ENCODE measurements around the gene OSCP1.

Gene OSCP1

DNA sequence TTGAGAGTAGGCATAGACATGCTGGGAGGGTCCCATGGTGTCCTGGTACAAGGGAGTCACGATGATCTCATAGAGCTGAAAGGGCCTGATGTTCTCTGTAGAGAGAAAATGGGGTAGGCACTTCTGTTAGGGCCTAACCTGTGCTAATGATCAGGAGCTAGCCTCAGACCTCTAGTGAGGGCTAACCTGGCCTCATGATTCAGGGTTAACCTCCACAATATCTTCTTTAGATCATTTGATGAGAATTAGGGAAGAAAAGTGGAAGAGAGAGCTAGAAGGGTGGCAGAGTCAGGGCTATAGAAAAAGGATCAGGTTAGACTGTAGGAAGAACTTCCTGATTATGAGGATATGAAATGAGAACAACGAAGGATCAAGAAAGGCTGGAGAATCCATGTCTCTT lies 18.9 kb upstream of the OSCP1 start:
- H3K27ac ChIP-seq (replicated peaks), result no peak overlapping the region
- DNase-seq (ENCODE audit: low read depth in 1 of 2, low spot score in 1 of 2), result no peak
- H3K27me3 ChIP-seq (ENCODE audit: insufficient read depth, poor library complexity, severe bottlenecking), result no peaks in the 10 kb centered on the region
- no peak overlapping the region for H3K4me3 ChIP-seq (replicated peaks; ENCODE audit: insufficient read depth, low read length)
- TF ChIP-seq GABPA (IDR thresholded peaks at IDR 0.05; ENCODE audit: low read depth) (no peak), POLR2AphosphoS5 (IDR thresholded peaks at IDR 0.05; ENCODE audit: low read depth) (no peak), SPI1 (IDR thresholded peaks at IDR 0.05; ENCODE audit: borderline replicate concordance, low read depth) (no peak)
- TF ChIP-seq, protein P1, sequence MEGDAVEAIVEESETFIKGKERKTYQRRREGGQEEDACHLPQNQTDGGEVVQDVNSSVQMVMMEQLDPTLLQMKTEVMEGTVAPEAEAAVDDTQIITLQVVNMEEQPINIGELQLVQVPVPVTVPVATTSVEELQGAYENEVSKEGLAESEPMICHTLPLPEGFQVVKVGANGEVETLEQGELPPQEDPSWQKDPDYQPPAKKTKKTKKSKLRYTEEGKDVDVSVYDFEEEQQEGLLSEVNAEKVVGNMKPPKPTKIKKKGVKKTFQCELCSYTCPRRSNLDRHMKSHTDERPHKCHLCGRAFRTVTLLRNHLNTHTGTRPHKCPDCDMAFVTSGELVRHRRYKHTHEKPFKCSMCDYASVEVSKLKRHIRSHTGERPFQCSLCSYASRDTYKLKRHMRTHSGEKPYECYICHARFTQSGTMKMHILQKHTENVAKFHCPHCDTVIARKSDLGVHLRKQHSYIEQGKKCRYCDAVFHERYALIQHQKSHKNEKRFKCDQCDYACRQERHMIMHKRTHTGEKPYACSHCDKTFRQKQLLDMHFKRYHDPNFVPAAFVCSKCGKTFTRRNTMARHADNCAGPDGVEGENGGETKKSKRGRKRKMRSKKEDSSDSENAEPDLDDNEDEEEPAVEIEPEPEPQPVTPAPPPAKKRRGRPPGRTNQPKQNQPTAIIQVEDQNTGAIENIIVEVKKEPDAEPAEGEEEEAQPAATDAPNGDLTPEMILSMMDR (IDR thresholded peaks at IDR 0.05; ENCODE audit: insufficient read depth, low read length), result no peak
- TF ChIP-seq, protein P2, sequence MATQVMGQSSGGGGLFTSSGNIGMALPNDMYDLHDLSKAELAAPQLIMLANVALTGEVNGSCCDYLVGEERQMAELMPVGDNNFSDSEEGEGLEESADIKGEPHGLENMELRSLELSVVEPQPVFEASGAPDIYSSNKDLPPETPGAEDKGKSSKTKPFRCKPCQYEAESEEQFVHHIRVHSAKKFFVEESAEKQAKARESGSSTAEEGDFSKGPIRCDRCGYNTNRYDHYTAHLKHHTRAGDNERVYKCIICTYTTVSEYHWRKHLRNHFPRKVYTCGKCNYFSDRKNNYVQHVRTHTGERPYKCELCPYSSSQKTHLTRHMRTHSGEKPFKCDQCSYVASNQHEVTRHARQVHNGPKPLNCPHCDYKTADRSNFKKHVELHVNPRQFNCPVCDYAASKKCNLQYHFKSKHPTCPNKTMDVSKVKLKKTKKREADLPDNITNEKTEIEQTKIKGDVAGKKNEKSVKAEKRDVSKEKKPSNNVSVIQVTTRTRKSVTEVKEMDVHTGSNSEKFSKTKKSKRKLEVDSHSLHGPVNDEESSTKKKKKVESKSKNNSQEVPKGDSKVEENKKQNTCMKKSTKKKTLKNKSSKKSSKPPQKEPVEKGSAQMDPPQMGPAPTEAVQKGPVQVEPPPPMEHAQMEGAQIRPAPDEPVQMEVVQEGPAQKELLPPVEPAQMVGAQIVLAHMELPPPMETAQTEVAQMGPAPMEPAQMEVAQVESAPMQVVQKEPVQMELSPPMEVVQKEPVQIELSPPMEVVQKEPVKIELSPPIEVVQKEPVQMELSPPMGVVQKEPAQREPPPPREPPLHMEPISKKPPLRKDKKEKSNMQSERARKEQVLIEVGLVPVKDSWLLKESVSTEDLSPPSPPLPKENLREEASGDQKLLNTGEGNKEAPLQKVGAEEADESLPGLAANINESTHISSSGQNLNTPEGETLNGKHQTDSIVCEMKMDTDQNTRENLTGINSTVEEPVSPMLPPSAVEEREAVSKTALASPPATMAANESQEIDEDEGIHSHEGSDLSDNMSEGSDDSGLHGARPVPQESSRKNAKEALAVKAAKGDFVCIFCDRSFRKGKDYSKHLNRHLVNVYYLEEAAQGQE (IDR thresholded peaks at IDR 0.05; ENCODE audit: insufficient replicate concordance, low read depth), result no peak

DNA sequence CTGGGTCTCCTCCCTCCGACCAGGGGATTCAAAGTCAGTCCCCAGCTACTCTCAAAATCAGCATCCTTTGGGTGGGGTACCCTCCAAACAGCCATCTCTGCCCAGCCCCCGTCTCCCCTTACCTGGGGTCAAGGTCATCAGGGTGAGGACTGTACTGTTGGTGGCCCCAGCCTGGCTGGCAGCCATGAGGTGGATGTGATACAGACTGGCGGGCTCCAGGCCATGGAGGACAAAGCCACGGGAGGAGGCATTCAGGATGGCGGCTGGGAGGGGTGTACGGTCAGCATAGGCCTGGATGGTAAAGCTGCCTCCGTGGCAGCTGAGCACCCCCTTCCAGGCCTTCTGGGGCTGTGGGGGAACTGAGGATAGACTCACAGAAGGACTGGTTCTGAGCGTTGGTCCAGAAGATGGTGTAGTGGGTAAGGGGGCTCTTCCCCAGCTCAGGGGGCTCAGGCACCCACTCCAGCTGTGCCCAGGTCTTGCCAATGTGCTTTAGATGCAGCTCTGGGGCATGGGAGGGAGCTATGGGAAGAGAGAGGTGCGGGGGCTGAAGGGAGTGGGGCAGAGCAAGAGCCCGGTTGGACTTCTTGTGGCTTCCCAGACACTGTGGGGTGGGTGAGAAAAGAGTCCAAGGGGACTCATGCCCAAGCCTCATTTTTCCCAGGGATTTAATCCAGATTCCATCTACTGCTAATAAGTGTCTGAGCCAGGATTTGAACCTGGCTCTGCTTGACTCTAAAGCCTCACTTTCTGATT lies 17.6 kb upstream of the OSCP1 start:
- TF ChIP-seq, protein P2 (IDR thresholded peaks at IDR 0.05; ENCODE audit: insufficient replicate concordance, low read depth), result no peak
- TF ChIP-seq GABPA (IDR thresholded peaks at IDR 0.05; ENCODE audit: low read depth), result no peak
- no peak for TF ChIP-seq POLR2AphosphoS5 (IDR thresholded peaks at IDR 0.05; ENCODE audit: low read depth)
- TF ChIP-seq SPI1 (IDR thresholded peaks at IDR 0.05; ENCODE audit: borderline replicate concordance, low read depth), result no peak
- TF ChIP-seq, protein P1 (IDR thresholded peaks at IDR 0.05; ENCODE audit: insufficient read depth, low read length), result no peak
- DNase-seq (ENCODE audit: low read depth in 1 of 2, low spot score in 1 of 2), result no peak
- Histone ChIP-seq H3K4me3 (replicated peaks; ENCODE audit: insufficient read depth, low read length) (no peak overlapping the region), H3K27me3 (ENCODE audit: insufficient read depth, poor library complexity, severe bottlenecking) (no peaks in the 10 kb centered on the region), H3K27ac (replicated peaks) (no peak overlapping the region)

DNA sequence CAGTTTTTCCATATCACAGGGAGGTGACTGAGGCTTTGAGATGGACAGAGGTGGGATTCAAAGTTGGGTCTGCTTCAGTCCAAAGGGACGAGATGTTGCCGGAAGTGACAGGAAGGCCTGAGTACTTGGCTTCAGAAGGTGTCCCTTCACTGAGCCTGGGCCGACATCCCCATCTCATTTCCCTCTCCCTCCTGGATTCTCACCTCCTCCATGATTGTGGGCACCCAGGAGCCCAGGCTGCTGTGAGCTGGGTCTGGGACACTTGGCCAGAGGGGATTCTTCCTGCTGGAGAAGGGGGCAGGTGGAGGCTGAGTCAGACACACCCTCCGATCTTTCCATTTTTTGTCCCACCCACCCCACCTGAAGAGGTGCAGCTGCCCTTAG lies 16.8 kb upstream of the OSCP1 start:
- Histone ChIP-seq H3K27ac (replicated peaks) (no peak overlapping the region), H3K4me3 (replicated peaks; ENCODE audit: insufficient read depth, low read length) (no peak overlapping the region), H3K27me3 (ENCODE audit: insufficient read depth, poor library complexity, severe bottlenecking) (no peaks in the 10 kb centered on the region)
- TF ChIP-seq, protein P2 (IDR thresholded peaks at IDR 0.05; ENCODE audit: insufficient replicate concordance, low read depth), result no peak
- no peak for TF ChIP-seq GABPA (IDR thresholded peaks at IDR 0.05; ENCODE audit: low read depth)
- TF ChIP-seq, protein P1 (IDR thresholded peaks at IDR 0.05; ENCODE audit: insufficient read depth, low read length), result no peak
- no peak for TF ChIP-seq SPI1 (IDR thresholded peaks at IDR 0.05; ENCODE audit: borderline replicate concordance, low read depth)
- DNase-seq (ENCODE audit: low read depth in 1 of 2, low spot score in 1 of 2), result no peak
